Small intestine (tissue), 4 donors: ENCODE data around the gene CTNNA3. TPM values are rescaled to one million over a fixed set of nuclear protein-coding genes. Genes with fewer than 3 reads are reported as not detected.

Experiments used
- polyA plus RNA-seq, 4 donors: library from polyadenylated mRNA; stranded (reverse) in 3 of 4; unstranded in 1 of 4; fragments of 200-250 nt in 3 of 4; fragments of 120-200 nt in 1 of 4; gene quantifications; one replicate each; pipeline versions ENCODE4 v1.2.1 to v1.2.3, GENCODE V29; 2013
- donor health status: healthy with polysubstance abuse.
- donor health status: Bipolar disorder and iron deficiency.
- donor health status: healthy.

CTNNA3 gene
- polyA plus RNA-seq, 4 donors: 0.24 to 0.38 TPM; not detected in 2

Other genes with a start within 250 kb of the CTNNA3 start
- gene DNAJC12, start 142.0 kb upstream of the CTNNA3 start, polyA plus RNA-seq: 1 to 10 TPM; 4.6 to 7.8 (median 6.7) TPM
- 10 to 100 TPM in 2 of 4 donors, 1 to 10 TPM in 2; 8.9 to 23.0 (median 10.4) TPM for gene SIRT1, start 188.5 kb upstream of the CTNNA3 start, polyA plus RNA-seq